Esophagus squamous epithelium (tissue), 4 donors: Measurements from ENCODE around the gene KREMEN1.

Experiments
- POLR2A ChIP-seq, 4 donors: fragments of 450-650 bp; IDR thresholded peaks; one replicate each; pipeline ENCODE4 v1.6.1; 2017; ENCODE audit warnings: antibody characterized with exemption in 4 of 4, mild to moderate bottlenecking in 4 of 4, moderate library complexity in 3 of 4
- TF ChIP-seq, protein P1 (sequence below), 6 experiments: fragments of 450-650 bp in 4 of 6; fragments of 200-600 bp in 2 of 6; sonication (generic) in 2 of 6; IDR thresholded peaks; one replicate each; pipeline ENCODE4 v1.5.1; 2016 to 2019; ENCODE audit warnings: antibody characterized with exemption in 6 of 6, mild to moderate bottlenecking in 4 of 6, moderate library complexity in 4 of 6

DNA sequence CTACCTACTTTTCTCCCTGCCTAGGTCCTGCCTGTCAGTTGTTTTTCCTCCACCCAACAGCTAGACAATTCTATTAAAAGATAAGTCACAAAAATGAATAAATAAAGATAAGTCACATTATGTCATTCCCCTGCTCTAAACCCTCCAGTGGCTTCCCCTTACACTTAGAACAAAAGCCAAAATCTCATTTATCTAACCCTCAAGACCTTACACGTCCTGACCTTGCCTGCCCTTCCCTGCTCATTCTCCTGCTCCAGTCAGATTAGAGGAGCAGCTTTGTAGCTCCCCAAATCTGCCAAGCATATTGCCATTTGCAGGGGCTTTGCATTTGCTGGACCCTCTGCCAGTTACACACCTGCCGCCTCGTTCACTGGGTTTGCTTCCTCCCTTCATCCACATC, 16.7 kb downstream of the KREMEN1 start:
- no peak for TF ChIP-seq POLR2A (IDR thresholded peaks at IDR 0.05)
- TF ChIP-seq, protein P1, sequence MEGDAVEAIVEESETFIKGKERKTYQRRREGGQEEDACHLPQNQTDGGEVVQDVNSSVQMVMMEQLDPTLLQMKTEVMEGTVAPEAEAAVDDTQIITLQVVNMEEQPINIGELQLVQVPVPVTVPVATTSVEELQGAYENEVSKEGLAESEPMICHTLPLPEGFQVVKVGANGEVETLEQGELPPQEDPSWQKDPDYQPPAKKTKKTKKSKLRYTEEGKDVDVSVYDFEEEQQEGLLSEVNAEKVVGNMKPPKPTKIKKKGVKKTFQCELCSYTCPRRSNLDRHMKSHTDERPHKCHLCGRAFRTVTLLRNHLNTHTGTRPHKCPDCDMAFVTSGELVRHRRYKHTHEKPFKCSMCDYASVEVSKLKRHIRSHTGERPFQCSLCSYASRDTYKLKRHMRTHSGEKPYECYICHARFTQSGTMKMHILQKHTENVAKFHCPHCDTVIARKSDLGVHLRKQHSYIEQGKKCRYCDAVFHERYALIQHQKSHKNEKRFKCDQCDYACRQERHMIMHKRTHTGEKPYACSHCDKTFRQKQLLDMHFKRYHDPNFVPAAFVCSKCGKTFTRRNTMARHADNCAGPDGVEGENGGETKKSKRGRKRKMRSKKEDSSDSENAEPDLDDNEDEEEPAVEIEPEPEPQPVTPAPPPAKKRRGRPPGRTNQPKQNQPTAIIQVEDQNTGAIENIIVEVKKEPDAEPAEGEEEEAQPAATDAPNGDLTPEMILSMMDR (IDR thresholded peaks at IDR 0.05), result no peak
